ENCODE results near the gene C2orf76.

- no peak for TF ChIP-seq CTCF (IDR thresholded peaks at IDR 0.05)
- no peak for TF ChIP-seq POLR2AphosphoS5 (IDR thresholded peaks at IDR 0.05)
- TF ChIP-seq POLR2A (IDR thresholded peaks at IDR 0.05): no peak
- no peak for TF ChIP-seq EP300 (IDR thresholded peaks at IDR 0.05)
These were observed 59.1 kb downstream of the C2orf76 start for GRCh38 chr2:119307419-119308140.
